ENCODE data around the gene SEMA6D.
"Not testable (repeated sequence)": the region's sequence is repeated elsewhere in the genome, so short reads cannot be mapped to it uniquely, and the experiment has no call there.

SEMA6D gene

GRCh38 chr15:47718497-47719437, 1.5 kb downstream of the SEMA6D start:
- DNase-seq = no peak

GRCh38 chr15:47719730-47720129, 2.4 kb downstream of the SEMA6D start:
- no peak for DNase-seq

GRCh38 chr15:47720555-47720954, 3.2 kb downstream of the SEMA6D start:
- no peak for DNase-seq

GRCh38 chr15:47721676-47722075, 4.4 kb downstream of the SEMA6D start:
- DNase-seq = no peak

- no peak for DNase-seq
Measured at GRCh38 chr15:47724346-47724745, 7.0 kb downstream of the SEMA6D start.

- DNase-seq = no peak
Measured at GRCh38 chr15:47725051-47725450, 7.7 kb downstream of the SEMA6D start.

- DNase-seq = no peak
Measured at GRCh38 chr15:47725906-47726305, 8.6 kb downstream of the SEMA6D start.

GRCh38 chr15:47726399-47726823, 9.1 kb downstream of the SEMA6D start:
- DNase-seq = no peak

GRCh38 chr15:47727137-47727536, 9.8 kb downstream of the SEMA6D start:
- no peak for DNase-seq

- DNase-seq = peak; percentile 60
Measured at GRCh38 chr15:47727676-47728075, 10.4 kb downstream of the SEMA6D start.

- no peak for DNase-seq
Measured at GRCh38 chr15:47728426-47728825, 11.1 kb downstream of the SEMA6D start.

- no peak for DNase-seq
Measured at GRCh38 chr15:47728886-47729285, 11.6 kb downstream of the SEMA6D start.

- no peak for DNase-seq
Measured at GRCh38 chr15:47731230-47731629, 13.9 kb downstream of the SEMA6D start.

GRCh38 chr15:47732248-47732647, 14.9 kb downstream of the SEMA6D start:
- DNase-seq = no peak

- no peak for DNase-seq
Measured at GRCh38 chr15:47733085-47733484, 15.8 kb downstream of the SEMA6D start.

- DNase-seq = no peak
Measured at GRCh38 chr15:47736143-47736786, 19.0 kb downstream of the SEMA6D start.

GRCh38 chr15:47737477-47737876, 20.2 kb downstream of the SEMA6D start:
- no peak for DNase-seq

- DNase-seq = not testable (repeated sequence)
Measured at GRCh38 chr15:47738144-47738825, 21.0 kb downstream of the SEMA6D start.

GRCh38 chr15:47741082-47741481, 23.8 kb downstream of the SEMA6D start:
- no peak for DNase-seq

- DNase-seq = no peak
Measured at GRCh38 chr15:47741907-47742306, 24.6 kb downstream of the SEMA6D start.

- no peak for DNase-seq
Measured at GRCh38 chr15:47742334-47742733, 25.0 kb downstream of the SEMA6D start.

- no peak for DNase-seq
Measured at GRCh38 chr15:47742742-47743141, 25.4 kb downstream of the SEMA6D start.

- no peak for DNase-seq
Measured at GRCh38 chr15:47743385-47743784, 26.1 kb downstream of the SEMA6D start.

- DNase-seq = no peak
Measured at GRCh38 chr15:47743886-47744285, 26.6 kb downstream of the SEMA6D start.
